DMS 273 treated with DMSO at 0.1 percent for 48 hours (cell line): ENCODE measurements around the gene NDST4.
A peak's percentile ranks its signal among the peaks of the same experiment; 100 is the strongest.
"Not testable (repeated sequence)": the region's sequence is repeated elsewhere in the genome, so short reads cannot be mapped to it uniquely, and the experiment has no call there.

Experiments used
- DNase-seq: peaks from one replicate; lab custom pipeline; 2025; lab: John Stamatoyannopoulos, UW

NDST4 gene

GRCh38 chr4:115054836-115055235 is 58.6 kb downstream of the NDST4 start:
- DNase-seq: no peak

- no peak for DNase-seq
These were observed 60.1 kb downstream of the NDST4 start for GRCh38 chr4:115053313-115053712.

DNA sequence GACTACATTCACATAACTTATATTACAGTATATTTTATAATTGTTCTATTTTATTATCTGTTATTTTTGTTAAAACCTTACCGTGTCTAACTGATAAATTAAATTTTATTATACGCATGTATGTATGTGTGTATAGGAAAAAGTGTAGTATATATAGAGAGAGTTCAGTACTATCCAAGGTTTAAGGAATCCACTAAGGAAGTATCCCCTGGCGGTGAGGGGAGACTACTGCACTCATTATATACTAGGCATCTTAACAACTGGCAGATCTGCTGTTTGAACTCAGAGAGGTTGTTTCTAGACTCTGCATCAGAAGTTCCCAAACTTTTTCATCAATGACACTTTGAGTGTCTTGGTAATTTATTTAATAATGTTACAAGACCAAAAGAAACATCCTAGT is 70.9 kb downstream of the NDST4 start:
- no peak for DNase-seq

DNA sequence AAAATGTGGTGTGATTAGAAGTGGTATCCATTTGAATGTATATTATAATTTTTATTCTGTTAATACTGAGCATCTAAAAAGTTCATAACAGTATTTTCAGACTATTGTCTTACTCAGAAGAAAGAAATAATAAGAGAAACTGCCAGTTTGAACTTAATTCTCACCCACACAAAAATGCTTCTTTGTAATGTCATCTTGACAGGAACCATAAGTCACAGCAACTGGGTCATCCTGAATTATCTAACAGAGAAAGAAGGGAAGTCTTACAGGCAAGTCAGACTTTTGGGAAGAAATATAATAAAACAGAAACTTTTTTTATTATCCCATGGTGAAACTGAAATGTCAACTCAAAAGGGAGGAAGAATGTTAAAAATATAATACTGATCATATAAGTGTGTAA is 83.1 kb downstream of the NDST4 start:
- DNase-seq: no peak

DNA sequence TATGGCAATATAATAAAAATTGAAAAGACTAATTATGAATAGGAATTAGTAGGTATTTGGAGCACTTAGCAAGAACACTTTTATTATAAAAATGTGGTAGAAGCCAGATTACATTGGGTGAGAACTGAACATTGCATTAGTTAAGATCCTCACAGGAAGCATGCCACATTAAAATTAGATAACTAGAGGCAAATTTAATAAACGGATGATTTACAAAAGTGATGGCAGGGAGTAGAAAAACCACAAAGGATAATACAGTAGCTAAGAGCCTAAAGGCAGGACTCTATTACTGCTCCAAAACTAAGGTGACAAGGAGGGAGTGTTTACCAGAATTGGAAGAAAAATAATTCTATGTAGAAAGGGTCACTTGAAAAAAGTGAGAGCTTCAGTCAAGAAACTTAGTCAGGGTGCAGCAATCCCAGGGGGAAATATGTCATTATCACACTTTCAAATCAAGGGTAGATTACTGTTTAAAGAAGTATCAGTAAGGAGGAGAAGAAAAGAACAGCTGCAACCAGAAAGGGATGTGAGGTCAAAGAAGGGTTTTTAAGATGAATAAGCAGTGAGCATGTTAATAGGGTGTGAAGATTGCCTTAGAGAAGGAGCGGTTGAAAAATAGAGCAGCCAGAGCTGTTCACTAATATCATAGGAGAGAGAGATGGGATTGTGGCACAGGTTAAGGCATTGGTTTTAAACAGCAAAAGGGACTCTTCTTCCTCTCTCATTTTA is 84.6 kb downstream of the NDST4 start:
- DNase-seq: no peak

DNA sequence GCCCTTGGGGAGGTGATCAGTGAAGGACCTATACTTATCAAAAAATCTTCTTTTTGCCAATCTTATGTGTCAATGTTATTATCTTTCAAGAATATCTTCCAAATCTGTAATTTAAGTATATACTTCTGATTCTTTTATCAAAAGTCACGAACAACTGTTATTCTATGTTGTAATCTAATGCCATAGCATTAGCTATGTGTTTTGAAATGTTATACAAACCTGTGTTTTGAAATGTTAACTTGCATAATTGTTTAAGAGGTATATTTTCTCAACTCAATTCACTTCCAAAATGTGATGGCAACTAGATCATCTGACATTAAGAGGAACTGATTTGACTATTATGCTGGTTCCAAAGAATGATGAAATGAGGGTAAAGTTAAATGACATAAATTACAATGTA is 113.5 kb downstream of the NDST4 start:
- DNase-seq: no peak

GRCh38 chr4:114998316-114998715 is 115.1 kb downstream of the NDST4 start:
- no peak for DNase-seq

DNA sequence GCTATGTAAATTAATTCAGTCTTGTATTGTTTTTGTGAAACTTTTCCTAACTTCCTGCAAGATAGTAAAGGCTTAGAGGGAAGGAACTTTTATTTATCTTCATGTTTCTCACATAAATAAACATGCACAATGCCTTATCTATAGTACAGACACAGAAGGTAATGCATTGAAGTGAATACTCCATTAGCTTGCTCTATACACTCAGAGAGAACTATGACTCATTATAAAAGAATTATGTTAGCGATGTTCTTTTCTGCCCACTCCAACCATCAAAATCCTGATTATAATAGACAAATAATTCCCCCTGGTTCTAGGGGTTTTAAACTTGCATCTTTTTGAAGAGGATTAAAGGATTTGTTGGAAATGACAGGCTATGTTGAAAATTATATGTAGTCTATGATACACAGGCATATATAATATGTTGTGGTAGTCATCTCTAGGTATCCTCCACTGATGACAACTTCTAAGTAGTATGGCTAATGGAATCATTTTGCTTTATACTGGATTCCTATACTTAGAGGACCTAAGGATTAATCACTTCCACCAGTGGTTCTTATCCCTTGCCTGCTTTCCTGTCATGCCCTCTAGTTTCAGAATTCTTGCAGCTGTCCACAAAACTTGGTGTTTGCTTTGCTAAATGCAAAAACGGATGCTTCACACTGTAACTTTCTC is 115.7 kb downstream of the NDST4 start:
- no peak for DNase-seq

- DNase-seq: no peak
These were observed 127.3 kb downstream of the NDST4 start for GRCh38 chr4:114986133-114986532.

GRCh38 chr4:114980932-114981708 is 132.3 kb downstream of the NDST4 start:
- no peak for DNase-seq

GRCh38 chr4:114980399-114980798 is 133.0 kb downstream of the NDST4 start:
- not testable (repeated sequence) for DNase-seq

GRCh38 chr4:114976901-114977300 is 136.5 kb downstream of the NDST4 start:
- no peak for DNase-seq

- peak; percentile 4 for DNase-seq
These were observed 149.4 kb downstream of the NDST4 start for GRCh38 chr4:114964026-114964425.

DNA sequence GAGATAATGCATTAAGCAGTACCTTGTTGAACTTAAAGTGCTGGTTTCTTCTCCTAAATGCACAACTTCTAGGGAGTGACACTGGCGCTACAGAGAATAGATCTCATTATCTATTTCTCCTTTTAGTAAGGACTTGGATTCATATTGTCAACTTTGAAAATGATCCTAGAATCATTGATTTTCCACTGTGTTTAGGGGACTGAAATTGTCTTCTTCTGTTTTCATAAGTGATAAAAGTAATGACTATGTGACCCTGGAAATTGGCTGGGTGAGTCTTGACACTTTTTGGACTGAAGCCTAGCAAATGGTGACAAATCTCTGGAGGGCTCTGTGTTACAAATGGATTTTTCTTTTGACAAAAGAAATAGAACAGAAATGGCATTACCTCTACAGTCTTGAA is 167.8 kb downstream of the NDST4 start:
- DNase-seq: no peak

- DNase-seq: no peak
These were observed 171.9 kb downstream of the NDST4 start for GRCh38 chr4:114941503-114941902.

DNA sequence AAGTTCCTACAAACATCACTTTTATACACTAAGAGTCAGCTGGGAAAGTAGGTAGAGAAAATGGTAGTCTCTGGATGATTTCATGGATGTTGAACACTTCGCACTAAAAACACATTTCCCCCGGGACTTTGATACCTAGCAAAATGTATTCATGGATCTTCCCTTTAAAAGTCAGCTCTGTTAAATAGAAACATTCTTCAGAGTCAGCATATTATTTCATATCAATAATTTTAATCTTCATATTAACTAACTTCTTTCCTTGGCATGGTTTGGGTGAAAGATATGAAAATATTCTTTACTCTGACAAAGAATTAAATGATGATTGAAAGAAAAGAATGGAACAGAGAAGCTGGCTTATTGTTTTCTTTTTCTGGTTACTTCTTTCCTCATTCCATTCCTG is 185.5 kb downstream of the NDST4 start:
- no peak for DNase-seq

DNA sequence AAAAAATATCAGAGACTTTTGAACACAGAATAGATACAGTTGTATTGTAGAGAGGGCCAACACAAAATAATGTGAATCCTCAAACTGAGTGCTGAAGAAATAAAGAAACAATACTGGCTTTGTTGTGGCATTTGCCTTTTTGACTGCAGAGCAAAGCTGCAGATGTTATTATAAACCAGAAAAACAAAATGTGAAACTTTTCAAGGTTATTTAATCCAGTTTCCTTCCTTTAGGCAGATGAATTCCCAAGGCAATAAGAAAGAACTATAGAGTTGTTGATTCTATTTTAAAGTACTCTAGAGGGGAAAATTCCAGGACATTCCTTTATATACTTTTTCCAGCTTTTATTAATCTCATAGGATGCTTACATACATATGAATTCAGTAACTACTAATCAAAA is 186.8 kb downstream of the NDST4 start:
- no peak for DNase-seq

DNA sequence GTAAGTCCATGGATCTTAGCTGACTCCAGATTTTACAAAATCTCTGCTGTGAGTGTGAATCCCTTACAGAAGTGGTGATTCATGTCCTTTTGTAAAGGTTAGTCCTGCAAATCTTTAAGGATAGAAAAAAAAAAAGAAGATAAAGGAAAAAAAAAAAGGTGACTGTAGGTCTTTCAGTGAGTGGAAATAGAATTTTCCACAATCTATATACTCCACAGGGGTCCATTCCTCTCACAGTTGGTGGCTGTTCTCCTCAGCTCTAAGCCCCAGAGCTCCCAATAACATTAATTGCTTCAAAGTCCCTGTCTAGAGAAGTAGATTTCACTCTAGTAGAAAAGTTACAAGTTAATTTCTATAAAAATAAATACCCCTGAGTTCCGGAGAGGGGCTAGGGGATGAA is 189.1 kb downstream of the NDST4 start:
- no peak for DNase-seq

DNA sequence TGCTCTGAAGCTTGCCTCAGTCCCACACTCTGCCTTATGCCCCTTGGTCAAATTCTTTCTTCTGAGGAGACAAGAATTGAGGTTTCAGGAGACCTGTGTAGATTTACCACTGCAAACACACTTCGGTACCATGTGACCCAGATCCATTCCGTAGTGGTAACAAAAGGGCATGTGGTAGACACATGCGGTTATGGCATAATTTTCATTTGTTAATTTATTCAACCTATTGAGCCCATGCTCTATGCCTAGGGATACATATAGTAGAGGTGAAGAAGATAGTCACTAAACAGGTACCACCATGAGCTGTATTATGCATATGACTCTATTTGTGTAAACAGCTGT is 190.9 kb downstream of the NDST4 start:
- DNase-seq: no peak

DNA sequence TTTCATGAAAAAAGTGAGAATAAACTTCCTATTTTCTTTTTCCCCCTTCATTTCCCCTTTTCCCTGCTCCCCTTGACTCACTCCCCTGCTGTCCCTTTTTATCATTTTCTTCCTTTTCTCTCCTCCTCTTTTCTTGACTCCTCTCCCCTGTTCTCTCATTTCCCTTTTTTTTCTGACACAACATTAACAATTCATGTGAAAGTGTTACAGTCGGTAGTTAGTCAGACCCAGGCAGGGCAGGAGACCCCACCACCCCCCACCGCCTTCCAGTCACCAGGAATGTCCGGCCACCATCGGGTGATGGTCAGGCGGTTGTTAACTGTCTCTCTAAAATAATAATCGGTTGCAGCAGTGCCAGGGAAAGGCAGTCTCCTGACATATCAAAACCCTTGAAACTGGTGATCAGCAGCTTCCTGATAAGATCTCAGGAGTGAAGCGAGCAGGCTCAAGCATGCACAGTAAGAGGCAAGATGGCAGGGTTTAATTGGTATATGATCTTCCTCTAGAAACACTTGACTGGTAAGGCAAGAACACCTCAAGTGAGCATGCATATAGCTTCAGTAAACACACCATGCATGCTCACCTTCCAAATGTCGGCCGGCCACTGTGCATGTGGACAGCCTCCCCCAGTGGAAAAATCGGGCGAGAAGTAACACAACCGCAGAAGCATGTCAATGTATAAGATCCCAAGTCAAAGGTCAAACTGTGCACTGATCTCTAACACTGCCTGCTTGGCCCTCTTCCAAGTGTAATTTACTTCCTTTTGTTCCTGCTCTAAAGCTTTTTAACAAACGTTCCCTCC is 191.4 kb downstream of the NDST4 start:
- DNase-seq: no peak

- no peak for DNase-seq
These were observed 192.2 kb downstream of the NDST4 start for GRCh38 chr4:114921191-114921590.

DNA sequence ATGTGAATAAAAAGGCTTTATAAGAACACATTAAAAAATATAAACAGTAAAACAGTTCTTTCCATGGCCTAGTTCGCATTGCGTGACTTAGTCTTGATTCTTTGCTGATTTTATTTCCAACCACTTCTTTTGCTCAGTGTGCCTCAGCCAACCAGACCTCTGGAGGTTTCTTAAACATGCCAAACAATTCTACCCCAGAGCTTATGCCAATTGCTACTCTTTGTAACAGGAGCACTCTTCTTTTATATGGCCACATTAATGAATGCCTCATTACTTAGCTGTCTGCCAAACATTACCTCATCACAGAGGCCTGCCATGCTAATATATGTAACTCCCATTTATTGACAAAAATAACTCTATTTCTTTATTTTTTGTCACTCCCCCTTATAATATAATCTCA is 202.3 kb downstream of the NDST4 start:
- DNase-seq: no peak
